Adrenal gland (tissue), 12 donors: ENCODE data around the gene SKIC2. TPM values are rescaled to one million over a fixed set of nuclear protein-coding genes. Genes with fewer than 3 reads are reported as not detected.
"Not testable (repeated sequence)": the region's sequence is repeated elsewhere in the genome, so short reads cannot be mapped to it uniquely, and the experiment has no call there.

Experiments
- DNase-seq, 7 donors: peaks; one replicate each; pipeline ENCODE4 v3.0.0-alpha.2; 2019 to 2020
- H3K27ac ChIP-seq, 5 donors: fragments of 200-600 bp; sonication (generic) in 4 of 5; 1 replicate in 3 of 5; 2 replicates in 2 of 5; pipeline versions ENCODE4 v1.5.1 to v1.8.0; 2016 to 2020; ENCODE audit warnings: mild to moderate bottlenecking in 1 of 5
- H3K27me3 ChIP-seq: fragments of 200-600 bp; 2 replicates; pipeline ENCODE4 v1.8.0; 2021
- H3K36me3 ChIP-seq, 2 donors: fragments of 200-600 bp; replicated peaks in 1 of 2; 1 replicate in 1 of 2; 2 replicates in 1 of 2; pipeline versions ENCODE4 v1.5.1 to v1.8.0; 2018 to 2022
- H3K4me1 ChIP-seq, 2 donors: fragments of 200-600 bp; replicated peaks in 1 of 2; 1 replicate in 1 of 2; 2 replicates in 1 of 2; pipeline versions ENCODE4 v1.5.1 to v1.8.0; 2018 to 2021
- H3K4me3 ChIP-seq, 4 donors: fragments of 200-600 bp; sonication (generic) in 3 of 4; one replicate each; pipeline ENCODE4 v1.5.1; 2016 to 2018
- H3K9me3 ChIP-seq, 3 donors: fragments of 200-600 bp; sonication (generic) in 1 of 3; replicated peaks in 1 of 3; 1 replicate in 2 of 3; 2 replicates in 1 of 3; pipeline versions ENCODE4 v1.5.1 to v1.8.0; 2016 to 2021
- CTCF ChIP-seq, 6 experiments: fragments of 450-650 bp in 4 of 6; fragments of 200-600 bp in 2 of 6; sonication (generic) in 1 of 6; IDR thresholded peaks; 1 replicate in 5 of 6; 2 replicates in 1 of 6; pipeline versions ENCODE4 v1.5.1 to v1.8.0; 2016 to 2021; ENCODE audit warnings: antibody characterized with exemption in 6 of 6, mild to moderate bottlenecking in 2 of 6, moderate library complexity in 1 of 6
- POLR2A ChIP-seq, 2 donors: fragments of 450-650 bp; IDR thresholded peaks; one replicate each; pipeline ENCODE4 v1.6.1; 2017; ENCODE audit warnings: antibody characterized with exemption in 2 of 2, mild to moderate bottlenecking in 2 of 2, moderate library complexity in 1 of 2
- WGBS, 4 donors: extraction: QIAGEN DNeasy Blood & Tissue Kit in 2 of 4; methylation state at CpG; one replicate each; pipeline versions ENCODE4 v1.1.5 to v1.1.7; 2013 to 2017; 5-methylcytosine and 5-hydroxymethylcytosine counted together
- intact Hi-C, 2 donors: fragments of 100-400 bp; cut with DNase I; formaldehyde crosslinking; loops; one replicate each; pipeline versions ENCODE4 v1.14.1 to v1.15.0; 2022 to 2023
- polyA plus RNA-seq, 3 donors: library from polyadenylated mRNA; stranded (reverse); fragments of 200-250 nt in 2 of 3; fragments of 350-450 nt in 1 of 3; fragmentation: Illumina TruSeq in 1 of 3; extraction: RNeasy Lipid Tissue Mini Kit (QIAGEN cat#74804) in 1 of 3; gene quantifications; one replicate each; pipeline ENCODE4 v1.2.3, GENCODE V29; 2013 to 2014
- total RNA-seq, 9 donors: library from RNA; depleted of rRNA in 4 of 9; stranded (reverse); fragments of >200 nt in 4 of 9; fragments of 120-200 nt in 1 of 9; fragmentation: NEBNext Ultra II Directional in 1 of 9; extraction: Animal tissue kit (Norgen Biotek cat#: 25700) in 1 of 9; gene quantifications; one replicate each; pipeline versions ENCODE4 v1.1.0 to v1.2.4, GENCODE V29; 2013 to 2023
- donor health status: healthy with polysubstance abuse.
- donor health status: Bipolar disorder and iron deficiency.
- donor health status: DM: yes; HTN: yes; CAD: no.
- donor health status: DM: no; HTN: no; CAD: no.
- donor health status: DM: no; HTN: no; CAD: no.
- donor health status: DM: yes; HTN: yes; CAD: no.

Gene SKIC2
- total and polyA plus RNA-seq, 12 donors = 29.9 to 330 (median 90.7) TPM

DNA sequence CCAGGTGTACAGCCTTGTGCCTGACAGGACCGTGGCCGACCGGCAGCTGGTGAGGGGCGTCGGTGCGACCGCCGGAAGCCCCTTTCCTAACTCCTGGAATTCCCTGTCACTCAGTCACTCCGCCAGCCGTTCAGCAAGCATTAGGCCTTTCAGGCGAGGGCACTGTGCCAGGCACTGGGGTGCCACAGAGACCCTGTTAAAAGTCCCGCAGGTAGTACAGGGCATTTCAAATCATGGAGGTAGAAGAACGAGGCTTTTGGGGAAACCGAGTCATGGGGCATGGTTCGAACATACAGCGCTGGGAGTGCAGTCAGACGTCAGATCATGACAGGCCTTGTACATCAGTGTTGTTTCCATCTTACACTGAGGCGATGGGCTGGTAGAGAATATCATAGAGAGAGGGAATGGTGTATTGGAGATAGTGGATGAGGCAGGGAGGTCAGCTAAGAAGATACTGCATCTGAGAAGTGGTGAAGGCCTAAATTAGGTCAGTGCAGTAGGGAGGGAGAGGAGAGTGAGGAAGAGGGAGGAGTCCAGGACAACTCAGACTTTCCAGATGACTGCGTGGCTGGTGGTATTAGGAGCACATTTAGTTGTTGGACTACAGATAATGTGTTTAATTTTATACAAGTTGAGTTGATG is 13.9 kb downstream of the SKIC2 start:
- DNase-seq = peak in 6 of 7 donors; percentile 52 to 86 (median 80)
- TF ChIP-seq CTCF (IDR thresholded peaks at IDR 0.05) (no peak), POLR2A (IDR thresholded peaks at IDR 0.05) (peak in 1 of 2 donors; percentile 46)
- H3K36me3 ChIP-seq = peaks cover 0 to 26% of the 10 kb centered on the region in 2 donors
- intact Hi-C loops = no loop called here
- 8 to 17% (median 10%) methylated on average over 7 to 19 of the region's 19 CpGs for WGBS, 4 donors
- H3K4me1 ChIP-seq = peaks cover 20 to 40% of the 10 kb centered on the region in 2 donors
- peak overlapping the region in 3 of 4 donors; percentile 40 to 89 (median 82) for H3K4me3 ChIP-seq
- peak overlapping the region; percentile 95 to 99 (median 99) for H3K27ac ChIP-seq
- H3K9me3 ChIP-seq = no peaks in the 10 kb centered on the region
- H3K27me3 ChIP-seq = no peaks in the 10 kb centered on the region

DNA sequence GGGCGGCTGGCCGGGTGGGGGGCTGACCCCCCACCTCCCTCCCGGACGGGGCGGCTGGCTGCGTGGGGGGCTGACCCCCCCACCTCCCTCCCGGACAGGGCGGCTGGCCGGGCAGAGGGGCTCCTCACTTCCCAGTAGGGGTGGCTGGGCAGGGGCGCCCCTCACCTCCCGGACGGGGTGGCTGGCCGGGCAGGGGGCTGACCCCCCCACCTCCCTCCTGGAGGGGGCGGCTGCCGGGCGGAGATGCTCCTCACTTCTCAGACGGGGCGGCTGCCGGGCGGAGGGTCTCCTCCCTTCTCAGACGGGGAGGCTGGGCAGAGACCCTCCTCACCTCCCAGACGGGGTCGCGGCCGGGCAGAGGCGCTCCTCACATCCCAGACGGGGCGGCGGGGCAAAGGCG is 17.1 kb downstream of the SKIC2 start:
- H3K9me3 ChIP-seq, intact Hi-C loops, H3K4me3 ChIP-seq, H3K27me3 ChIP-seq, H3K27ac ChIP-seq: not testable (repeated sequence)
- 95 to 97% (median 97%) methylated on average over 24 to 30 of the region's 30 CpGs; no CpG with 5 or more reads in 1 of the 4 donors for WGBS, 4 donors
- H3K4me1 ChIP-seq = peaks cover 16 to 28% of the 10 kb centered on the region in 2 donors
- DNase-seq = peak in 1 of 7 donors; percentile 14
- H3K36me3 ChIP-seq = peaks cover 0 to 10% of the 10 kb centered on the region in 2 donors

GRCh38 chr6:31977816-31978431 is 18.9 kb downstream of the SKIC2 start:
- TF ChIP-seq POLR2A (IDR thresholded peaks at IDR 0.05) (no peak), CTCF (IDR thresholded peaks at IDR 0.05) (no peak)
- peak overlapping the region in 2 of 5 donors; percentile 5 to 29 for H3K27ac ChIP-seq
- peak in 1 of 7 donors; percentile 9 for DNase-seq
- WGBS, 4 donors = 94 to 96% (median 95%) methylated on average over 12 of the region's 12 CpGs
- intact Hi-C loops = no loop called here
- H3K4me1 ChIP-seq = peaks cover 6 to 19% of the 10 kb centered on the region in 2 donors
- H3K36me3 ChIP-seq = peaks cover 0 to 10% of the 10 kb centered on the region in 2 donors
- no peaks in the 10 kb centered on the region for H3K9me3 ChIP-seq
- no peaks in the 10 kb centered on the region for H3K27me3 ChIP-seq
- H3K4me3 ChIP-seq = no peak overlapping the region

GRCh38 chr6:31978831-31979230 is 19.9 kb downstream of the SKIC2 start:
- Histone ChIP-seq H3K4me3 (no peak overlapping the region), H3K36me3 (peaks cover 0 to 10% of the 10 kb centered on the region in 2 donors), H3K27ac (peak overlapping the region in 1 of 5 donors; percentile 69), H3K9me3 (no peaks in the 10 kb centered on the region), H3K4me1 (peaks cover 0 to 10% of the 10 kb centered on the region in 2 donors), H3K27me3 (no peaks in the 10 kb centered on the region)
- WGBS, 4 donors = 86 to 99% (median 95%) methylated on average over 5 of the region's 5 CpGs
- intact Hi-C loops = no loop called here
- TF ChIP-seq POLR2A (IDR thresholded peaks at IDR 0.05) (no peak), CTCF (IDR thresholded peaks at IDR 0.05) (no peak)
- DNase-seq = peak in 1 of 7 donors; percentile 13
